HG02623 (cell line): ENCODE measurements around the gene GCC2.
"Not testable (repeated sequence)": the region's sequence is repeated elsewhere in the genome, so short reads cannot be mapped to it uniquely, and the experiment has no call there.

Experiments used
- ATAC-seq: cut with Tn5 transposase; IDR thresholded peaks from one replicate; pipeline ENCODE4 v1.9.1; 2021; ENCODE audit warnings: moderate library complexity; ENCODE audit not compliant: unreplicated experiment

The GCC2 gene

GRCh38 chr2:108448678-108449409 is at the start of gene GCC2:
TSS of gene GCC2 (plus strand) at chr2:108449206. CDS start at chr2:108449275, 69 bp downstream.
- ATAC-seq: peak; percentile 97

GRCh38 chr2:108399479-108399878 is 49.5 kb upstream of the GCC2 start:
- no peak for ATAC-seq

DNA sequence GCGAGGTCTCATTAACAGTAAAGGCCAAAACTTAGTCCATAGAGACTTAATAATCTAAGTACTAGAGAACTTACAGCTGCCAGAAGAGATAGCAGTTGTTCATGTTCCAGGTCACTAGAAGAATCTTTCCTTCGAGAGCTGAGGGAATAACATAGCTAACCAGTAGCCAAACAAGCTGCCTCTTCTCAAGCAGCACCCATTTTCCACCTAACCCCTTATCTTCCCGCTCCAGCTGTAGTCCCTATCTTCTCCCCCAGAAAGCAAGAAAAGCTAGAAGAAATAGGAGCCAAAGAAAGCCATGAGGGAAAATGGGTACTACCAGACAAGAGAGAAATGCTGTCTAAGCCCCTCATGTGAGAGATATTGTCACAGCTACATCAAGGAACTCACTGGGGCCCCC is 47.2 kb upstream of the GCC2 start:
- ATAC-seq: no peak

GRCh38 chr2:108403494-108403893 is 45.5 kb upstream of the GCC2 start:
- no peak for ATAC-seq

DNA sequence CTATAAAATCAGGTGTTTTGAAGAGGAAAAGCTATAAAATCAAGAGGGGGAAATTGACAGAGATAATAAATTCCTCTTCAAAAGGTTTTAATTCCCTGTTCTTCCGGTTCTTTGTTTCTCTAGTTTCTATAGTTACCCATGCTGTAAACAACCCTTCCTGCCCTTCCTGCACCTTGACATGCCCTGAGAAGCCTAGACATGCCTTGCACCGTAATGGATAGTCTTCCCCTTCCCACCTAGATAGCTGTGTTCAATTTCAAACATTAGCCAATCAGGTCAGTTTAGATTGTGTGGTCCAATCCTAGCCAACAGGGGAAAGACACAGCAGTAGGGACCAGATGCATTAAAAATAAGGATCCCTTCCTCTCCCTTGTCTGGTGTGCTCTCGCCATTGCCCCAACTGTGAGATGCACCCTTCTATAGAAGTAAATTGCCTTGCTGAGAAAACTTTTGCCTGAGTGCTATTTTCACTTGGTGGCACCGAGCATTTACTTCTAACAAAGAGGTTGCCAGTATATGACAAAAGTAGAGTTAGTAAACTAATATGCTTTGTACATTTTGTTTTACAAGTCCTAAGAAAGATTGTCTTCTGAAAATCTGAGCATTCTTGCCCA is 44.1 kb upstream of the GCC2 start:
- no peak for ATAC-seq

GRCh38 chr2:108407864-108408729 is 40.9 kb upstream of the GCC2 start:
- ATAC-seq: no peak

DNA sequence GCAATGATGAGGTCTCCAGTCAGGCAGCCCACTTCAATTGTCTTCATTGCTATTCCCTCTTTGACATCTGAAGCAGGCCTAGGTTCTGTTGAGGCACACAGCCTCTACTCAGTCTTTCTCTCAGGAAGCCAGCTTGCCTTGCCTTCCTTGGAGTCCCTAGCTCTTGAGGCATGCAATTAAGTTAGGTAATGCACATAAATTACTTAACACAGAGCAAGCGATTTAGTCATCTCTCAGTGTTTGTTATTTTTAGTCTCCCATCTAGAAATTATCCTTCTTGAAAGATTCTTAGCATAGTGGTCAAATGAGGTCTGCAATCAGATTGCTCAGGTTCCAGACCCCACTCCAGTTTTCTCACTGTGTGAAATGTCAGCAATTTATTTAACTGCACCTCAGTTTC is 39.2 kb upstream of the GCC2 start:
- no peak for ATAC-seq

DNA sequence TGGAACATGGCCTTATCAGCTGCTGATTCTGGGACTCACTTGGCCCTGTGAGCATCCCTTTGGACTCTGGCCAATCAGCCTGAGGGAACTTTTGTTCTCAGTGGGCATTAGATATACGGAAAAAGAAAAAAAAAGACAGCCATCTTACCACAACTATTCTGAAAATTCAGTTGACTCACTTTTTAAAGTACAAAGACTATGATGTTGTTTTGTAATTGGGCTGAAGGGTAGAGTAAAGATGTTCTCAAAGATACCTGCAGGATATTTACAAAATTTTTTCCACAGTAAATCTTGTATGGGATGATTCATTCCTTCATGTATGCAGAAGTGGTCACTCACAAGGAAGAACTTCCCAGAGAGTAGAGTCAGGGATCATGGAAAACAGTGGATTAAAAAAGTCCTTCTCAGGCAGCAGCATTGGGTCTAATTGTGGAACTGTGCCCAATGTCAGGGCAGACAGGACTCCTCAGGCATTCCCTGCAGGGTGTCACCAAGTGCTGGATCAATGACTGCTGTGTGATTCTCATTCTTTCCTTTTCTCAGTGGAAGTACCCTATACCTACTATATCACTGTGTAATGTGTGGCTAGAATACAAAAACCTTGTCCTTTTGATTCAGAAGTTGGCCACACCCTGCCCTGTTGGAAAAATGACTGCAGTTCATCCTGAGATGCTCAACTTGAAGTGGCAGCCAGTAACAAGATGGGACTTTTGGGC is 35.9 kb upstream of the GCC2 start:
- ATAC-seq: no peak

- no peak for ATAC-seq
These were observed 35.3 kb upstream of the GCC2 start for GRCh38 chr2:108413711-108414095.

GRCh38 chr2:108414256-108414876 is 34.6 kb upstream of the GCC2 start:
- no peak for ATAC-seq

DNA sequence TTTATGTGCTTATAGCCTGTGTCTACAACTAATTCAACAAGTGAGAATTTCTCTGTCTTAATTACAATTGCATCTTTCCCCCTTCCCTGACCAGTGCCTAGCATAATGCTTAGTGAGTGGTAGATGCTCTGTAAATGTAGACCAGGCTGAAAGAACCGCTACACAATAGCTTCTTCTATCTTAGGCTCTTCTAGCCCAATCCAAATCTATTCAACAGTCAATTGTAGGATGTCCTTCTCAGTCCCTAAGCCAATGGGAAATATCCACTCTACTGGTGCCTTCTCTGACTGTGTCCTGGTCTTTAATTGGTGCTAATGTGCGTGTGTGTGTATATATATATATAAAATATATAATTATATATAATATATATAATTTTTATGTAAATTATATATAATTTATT is 34.1 kb upstream of the GCC2 start:
- no peak for ATAC-seq

DNA sequence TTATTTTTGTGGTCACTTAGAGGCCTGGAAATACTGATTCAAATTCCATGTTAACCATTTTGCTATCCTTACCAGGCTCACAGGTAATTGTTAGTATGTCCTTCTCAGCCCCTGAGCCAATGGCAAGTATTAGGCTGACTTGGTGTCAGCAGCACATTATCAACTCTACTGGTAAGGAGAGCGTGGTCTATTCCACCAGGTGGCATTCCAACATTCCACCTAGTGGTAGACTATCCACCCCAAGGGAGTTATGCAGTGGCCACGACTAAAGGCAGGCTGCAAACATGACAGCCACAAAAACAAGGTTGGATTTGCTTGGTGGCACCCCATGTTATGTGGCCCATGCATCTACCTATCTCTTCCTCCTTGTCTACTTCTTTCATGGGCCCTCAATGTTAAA is 31.8 kb upstream of the GCC2 start:
- ATAC-seq: no peak

DNA sequence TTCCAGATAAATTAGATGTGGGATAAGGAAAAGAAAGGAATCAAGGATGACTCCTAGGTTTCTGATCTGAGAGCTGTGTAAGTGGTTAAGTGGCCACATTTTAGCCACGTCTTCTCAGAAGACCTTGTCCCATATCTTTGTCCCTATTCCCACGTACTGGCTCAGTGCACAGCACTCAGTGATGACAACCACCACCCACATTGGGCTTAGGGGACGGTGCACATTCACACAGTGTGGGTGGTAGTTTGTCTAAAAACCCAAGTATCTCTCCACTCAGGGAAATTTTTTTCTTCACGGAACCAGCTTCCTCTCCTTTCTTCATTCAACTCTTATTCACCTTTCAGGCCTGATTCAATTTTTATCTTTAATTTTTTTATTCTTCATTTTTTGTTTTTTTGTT is 30.6 kb upstream of the GCC2 start:
- ATAC-seq: no peak

- ATAC-seq: no peak
These were observed 25.9 kb upstream of the GCC2 start for GRCh38 chr2:108423067-108423466.

DNA sequence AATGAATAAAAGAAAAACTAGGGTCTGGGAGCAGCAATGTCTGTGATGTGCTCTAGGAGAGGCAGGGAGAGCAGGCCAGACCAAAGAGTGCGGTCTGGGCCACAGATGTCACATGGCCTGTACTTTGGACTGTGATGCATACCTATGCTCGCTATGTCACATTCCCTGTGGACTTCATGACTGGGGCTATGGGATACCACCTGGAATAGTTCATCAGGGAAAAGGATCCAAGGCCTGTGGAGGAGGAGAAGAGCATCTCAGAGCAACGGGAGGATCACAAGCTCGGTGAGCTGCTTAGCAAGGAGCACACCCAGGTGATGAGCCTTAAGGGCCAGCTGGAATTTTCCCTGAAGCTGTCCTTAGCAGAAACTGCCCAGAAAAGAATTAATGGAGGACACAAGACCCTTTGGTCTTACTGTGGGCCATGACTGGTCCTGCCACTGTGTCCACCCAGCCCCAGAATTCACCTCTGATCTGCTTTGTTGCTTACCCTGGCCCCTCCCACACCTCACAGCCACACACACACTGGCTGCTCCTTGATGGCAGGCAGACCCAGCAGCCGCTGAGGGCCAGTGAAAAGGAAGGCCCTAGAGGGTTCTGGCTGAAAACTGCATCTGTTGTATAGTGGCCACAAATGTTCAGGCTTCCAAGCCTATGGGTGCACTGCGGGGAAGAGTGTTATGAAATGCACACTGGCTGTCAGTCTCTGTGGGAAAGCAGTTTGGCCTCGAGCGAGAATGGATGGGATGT is 25.3 kb upstream of the GCC2 start:
- no peak for ATAC-seq

GRCh38 chr2:108428286-108429009 is 20.6 kb upstream of the GCC2 start:
- ATAC-seq: no peak

DNA sequence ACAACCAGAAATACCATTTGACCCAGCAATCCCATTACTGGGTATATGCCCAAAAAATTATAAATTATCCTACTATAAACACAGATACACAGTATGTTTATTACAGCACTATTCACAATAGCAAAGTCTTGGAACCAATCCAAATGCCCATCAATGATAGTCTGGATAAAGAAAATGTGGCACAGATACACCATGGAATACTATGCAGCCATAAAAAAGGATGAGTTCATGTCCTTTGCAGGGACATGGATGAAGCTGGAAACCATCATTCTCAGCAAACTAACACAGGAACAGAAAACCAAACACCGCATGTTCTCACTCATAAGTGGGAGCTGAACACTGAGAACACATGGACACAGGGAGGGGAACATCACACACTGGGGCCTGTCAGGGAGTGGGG is 13.4 kb upstream of the GCC2 start:
- ATAC-seq: not testable (repeated sequence)

DNA sequence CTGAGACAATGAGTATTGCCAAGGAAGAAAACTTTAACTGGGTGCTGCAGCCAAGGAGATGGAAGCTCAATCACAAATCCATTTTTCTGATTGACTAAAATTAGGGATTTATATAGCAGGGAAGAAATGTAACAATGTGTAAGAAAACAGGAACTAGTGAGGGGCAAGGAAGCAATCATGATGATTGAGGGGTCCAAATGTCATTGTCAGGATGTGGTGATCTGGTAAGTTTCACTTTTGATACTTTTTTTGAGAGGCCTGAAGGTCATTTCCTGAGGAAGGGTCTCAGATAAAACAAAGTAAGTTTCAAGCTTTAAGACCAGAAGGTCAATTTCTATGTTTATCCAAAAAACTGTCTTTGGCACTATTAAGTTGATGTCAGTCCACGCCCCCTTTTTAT is 12.0 kb upstream of the GCC2 start:
- ATAC-seq: no peak

DNA sequence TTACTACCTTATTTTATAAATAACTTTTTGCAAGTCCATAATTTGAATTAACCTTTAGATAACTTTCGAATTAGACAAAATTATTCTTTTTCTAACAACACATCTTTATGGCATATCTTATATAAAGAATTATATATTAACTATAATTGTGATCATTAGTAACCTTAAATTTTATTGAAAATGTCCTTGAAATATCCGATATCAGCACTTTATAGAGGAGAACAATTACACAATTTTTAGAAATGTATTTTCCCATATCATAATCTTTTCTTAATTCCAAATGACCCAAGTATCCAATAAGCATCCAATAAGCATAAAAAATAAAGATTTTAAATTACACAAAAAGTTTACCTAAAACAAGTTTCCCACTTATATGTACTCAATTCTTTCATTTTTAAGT is 7.3 kb upstream of the GCC2 start:
- no peak for ATAC-seq
